Adipocyte (in vitro differentiated cells): ENCODE data around the gene DLGAP4.

Experiments used
- DNase-seq: peaks from one replicate; pipeline ENCODE4 v3.0.0-alpha.2; 2015; ENCODE audit warnings: low read depth
- H3K27me3 ChIP-seq: replicated peaks from 2 replicates; pipeline ENCODE4 v1.7.0; 2013; ENCODE audit warnings: mild to moderate bottlenecking, low read length, moderate library complexity; ENCODE audit not compliant: control insufficient read depth, insufficient read depth
- H3K36me3 ChIP-seq: 2 replicates; pipeline ENCODE4 v1.7.0; 2013; ENCODE audit warnings: low read length, mild to moderate bottlenecking, moderate library complexity; ENCODE audit not compliant: control insufficient read depth, insufficient read depth, severe bottlenecking
- H3K4me1 ChIP-seq: 2 replicates; pipeline ENCODE4 v1.7.0; 2013; ENCODE audit warnings: mild to moderate bottlenecking, low read length, moderate library complexity; ENCODE audit not compliant: control insufficient read depth, insufficient read depth
- H3K4me3 ChIP-seq: 2 replicates; pipeline ENCODE4 v1.7.0; 2013; ENCODE audit warnings: mild to moderate bottlenecking, low read length, moderate library complexity
- H3K9ac ChIP-seq: 2 replicates; pipeline ENCODE4 v1.7.0; 2013; ENCODE audit warnings: mild to moderate bottlenecking, low read length, moderate library complexity
- H3K9me3 ChIP-seq: 2 replicates; pipeline ENCODE4 v1.7.0; 2013; ENCODE audit warnings: mild to moderate bottlenecking, low read length, moderate library complexity; ENCODE audit not compliant: control insufficient read depth

DLGAP4 gene

DNA sequence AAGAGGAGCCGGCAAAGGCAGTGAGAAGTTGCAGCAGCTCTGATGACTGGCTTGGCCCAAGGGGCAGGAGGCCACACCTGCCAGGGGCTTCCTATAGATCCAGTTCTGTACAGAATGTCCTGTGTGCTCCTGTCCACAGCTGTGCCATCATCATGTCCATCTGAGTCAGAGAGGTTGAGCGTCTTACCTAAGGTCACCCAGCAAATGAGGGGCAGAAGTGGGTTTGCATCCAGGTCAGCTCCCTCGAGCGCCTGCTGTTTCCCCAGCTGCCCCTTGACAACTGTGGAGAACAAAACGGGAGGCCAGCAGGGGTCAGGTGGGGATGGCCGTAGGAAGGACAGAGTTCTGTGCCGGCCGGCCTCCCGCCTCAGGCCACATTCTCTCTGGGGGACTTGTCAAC lies 47.6 kb downstream of the DLGAP4 start:
- H3K9ac ChIP-seq, result no peak overlapping the region
- H3K4me1 ChIP-seq, result no peaks in the 10 kb centered on the region
- no peaks in the 10 kb centered on the region for H3K36me3 ChIP-seq
- H3K4me3 ChIP-seq, result no peak overlapping the region
- H3K27me3 ChIP-seq, result peaks cover 59% of the 10 kb centered on the region
- H3K9me3 ChIP-seq, result no peaks in the 10 kb centered on the region
- no peak for DNase-seq

DNA sequence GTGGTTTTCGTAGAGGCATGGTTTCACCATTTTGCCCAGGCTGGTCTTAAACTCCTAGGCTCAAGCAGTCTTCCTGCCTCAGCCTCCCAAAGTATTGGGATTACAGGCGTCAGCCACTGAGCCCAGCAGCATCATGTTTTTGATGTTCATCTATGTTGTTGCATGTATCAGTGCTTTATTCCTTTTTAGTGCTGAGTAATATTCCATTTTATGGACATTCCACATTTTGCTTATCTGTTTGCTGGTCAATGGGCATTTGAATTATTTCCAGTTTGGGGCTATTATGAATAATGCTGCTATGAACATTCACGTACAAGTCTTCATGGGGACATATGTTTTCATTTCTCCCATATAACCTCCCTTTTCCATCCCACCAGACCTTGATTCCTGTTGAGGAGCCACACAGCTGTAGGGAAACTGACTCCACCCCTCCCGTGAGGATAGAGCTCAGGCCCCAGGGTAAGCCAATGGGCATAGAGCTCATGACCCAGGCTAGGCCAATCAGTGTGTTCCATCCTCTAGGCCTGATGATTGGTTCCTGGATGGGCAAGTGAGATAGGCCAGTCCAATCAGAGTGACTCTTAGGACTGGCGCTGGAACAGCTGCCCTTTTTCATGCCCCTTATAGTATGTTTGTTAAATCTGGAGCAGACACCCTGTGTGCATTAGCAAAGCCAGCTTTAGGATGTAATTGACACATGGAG lies 49.5 kb downstream of the DLGAP4 start:
- DNase-seq, result no peak
- H3K27me3 ChIP-seq, result peaks cover 66% of the 10 kb centered on the region
- no peak overlapping the region for H3K4me3 ChIP-seq
- H3K4me1 ChIP-seq, result no peaks in the 10 kb centered on the region
- no peak overlapping the region for H3K9ac ChIP-seq
- no peaks in the 10 kb centered on the region for H3K36me3 ChIP-seq
- H3K9me3 ChIP-seq, result no peaks in the 10 kb centered on the region

DNA sequence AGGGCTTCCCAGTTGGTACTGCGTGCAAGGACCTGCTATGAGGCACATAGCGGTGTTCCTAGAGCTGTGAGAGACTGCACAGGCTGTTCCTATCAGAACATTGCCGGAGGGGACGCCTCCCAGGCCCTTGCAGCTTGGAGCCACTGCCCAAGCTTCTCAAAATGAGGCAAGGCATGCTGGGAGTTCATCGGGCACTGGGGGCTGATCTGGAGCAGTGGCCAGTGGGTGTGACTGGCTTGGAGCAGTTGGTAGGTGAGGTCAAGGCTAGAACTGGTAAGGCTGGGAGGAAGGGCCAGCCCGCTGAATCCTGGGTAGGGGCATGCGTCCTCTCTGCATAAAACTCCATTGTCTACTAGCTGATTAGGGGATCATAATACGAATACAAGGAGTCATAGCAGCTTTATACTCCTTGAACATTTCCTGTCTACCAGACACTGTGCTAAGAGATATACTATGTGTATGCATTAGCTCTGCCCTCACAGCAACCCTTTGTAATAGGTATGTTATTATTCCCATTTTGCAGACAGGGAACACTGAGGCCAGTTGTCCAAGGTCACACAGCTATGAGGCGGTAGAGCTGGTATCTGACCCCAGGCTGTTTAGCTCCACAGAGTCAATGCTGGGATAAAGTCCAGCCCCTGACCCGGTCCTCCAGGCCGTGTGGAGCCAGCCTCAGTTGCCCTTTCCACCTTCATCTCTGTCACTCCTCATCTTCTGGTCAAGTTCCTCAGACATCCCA lies 53.7 kb downstream of the DLGAP4 start:
- Histone ChIP-seq H3K4me1 (no peaks in the 10 kb centered on the region), H3K9ac (no peak overlapping the region), H3K27me3 (peaks cover 68% of the 10 kb centered on the region), H3K4me3 (no peak overlapping the region), H3K9me3 (no peaks in the 10 kb centered on the region), H3K36me3 (no peaks in the 10 kb centered on the region)
- no peak for DNase-seq

DNA sequence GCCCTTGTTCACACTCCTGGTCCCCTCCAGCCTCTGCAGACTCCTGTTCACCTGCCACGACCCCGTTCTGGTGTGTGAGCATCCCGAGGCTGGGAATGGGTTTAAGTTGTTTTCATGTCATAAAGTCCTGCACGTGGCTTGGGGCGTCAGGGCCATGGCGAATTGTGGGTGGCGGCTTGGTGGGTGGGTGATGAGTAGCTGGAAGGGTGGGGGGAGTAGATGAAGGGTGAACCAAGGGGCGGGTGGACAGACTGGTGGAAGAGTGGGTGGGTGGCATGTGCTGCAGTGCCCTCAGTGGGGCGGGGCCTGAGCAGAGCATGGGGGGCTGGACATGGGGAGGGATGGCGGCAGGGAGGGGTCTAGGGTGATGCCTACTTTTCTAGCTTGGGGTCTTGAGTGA lies 54.3 kb downstream of the DLGAP4 start:
- Histone ChIP-seq H3K9me3 (no peaks in the 10 kb centered on the region), H3K9ac (no peak overlapping the region), H3K36me3 (no peaks in the 10 kb centered on the region), H3K4me3 (no peak overlapping the region), H3K27me3 (peaks cover 70% of the 10 kb centered on the region), H3K4me1 (no peaks in the 10 kb centered on the region)
- no peak for DNase-seq

DNA sequence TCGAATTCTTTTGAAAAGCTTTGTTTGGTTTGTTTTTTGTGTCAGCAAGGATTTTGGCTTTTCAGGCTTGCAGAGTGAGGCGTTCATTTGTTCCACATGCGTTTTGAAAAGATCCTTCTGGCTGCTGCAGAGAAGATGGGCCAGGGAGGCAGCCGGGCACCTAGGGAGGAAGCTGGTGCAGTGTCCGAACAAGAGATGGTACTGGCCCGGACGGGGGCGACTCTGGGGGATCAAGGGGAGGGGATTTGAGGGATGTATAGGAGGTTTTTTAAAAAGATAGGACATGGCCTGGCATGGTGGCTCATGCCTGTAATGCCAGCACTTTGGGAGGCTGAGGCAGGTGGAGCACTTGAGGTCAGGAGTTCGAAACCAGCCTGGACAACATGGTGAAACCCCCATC lies 55.3 kb downstream of the DLGAP4 start:
- DNase-seq, result no peak
- Histone ChIP-seq H3K9me3 (no peaks in the 10 kb centered on the region), H3K27me3 (peaks cover 67% of the 10 kb centered on the region), H3K4me1 (no peaks in the 10 kb centered on the region), H3K9ac (no peak overlapping the region), H3K4me3 (no peak overlapping the region), H3K36me3 (no peaks in the 10 kb centered on the region)

DNA sequence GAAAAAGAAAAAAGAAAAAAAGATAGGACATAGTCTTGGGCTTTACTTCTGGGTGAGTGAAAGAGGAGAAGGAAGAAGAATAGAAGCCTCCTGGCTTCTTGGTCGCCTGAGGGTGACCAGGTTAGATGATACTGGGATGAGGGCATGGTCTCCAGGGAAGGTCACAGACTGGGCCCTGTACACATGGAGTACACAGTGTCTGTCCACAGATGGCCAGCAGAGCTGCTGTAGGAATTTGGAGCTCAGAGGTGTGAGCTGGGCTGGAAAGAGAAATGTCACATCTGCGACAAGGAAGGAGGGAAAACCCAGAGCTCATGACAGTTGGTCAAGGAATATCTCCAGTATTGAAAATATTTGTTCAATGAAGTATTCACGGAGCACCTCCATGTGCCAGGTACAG lies 56.1 kb downstream of the DLGAP4 start:
- Histone ChIP-seq H3K9ac (no peak overlapping the region), H3K9me3 (no peaks in the 10 kb centered on the region), H3K36me3 (no peaks in the 10 kb centered on the region), H3K27me3 (peaks cover 72% of the 10 kb centered on the region), H3K4me3 (no peak overlapping the region), H3K4me1 (no peaks in the 10 kb centered on the region)
- DNase-seq, result no peak

DNA sequence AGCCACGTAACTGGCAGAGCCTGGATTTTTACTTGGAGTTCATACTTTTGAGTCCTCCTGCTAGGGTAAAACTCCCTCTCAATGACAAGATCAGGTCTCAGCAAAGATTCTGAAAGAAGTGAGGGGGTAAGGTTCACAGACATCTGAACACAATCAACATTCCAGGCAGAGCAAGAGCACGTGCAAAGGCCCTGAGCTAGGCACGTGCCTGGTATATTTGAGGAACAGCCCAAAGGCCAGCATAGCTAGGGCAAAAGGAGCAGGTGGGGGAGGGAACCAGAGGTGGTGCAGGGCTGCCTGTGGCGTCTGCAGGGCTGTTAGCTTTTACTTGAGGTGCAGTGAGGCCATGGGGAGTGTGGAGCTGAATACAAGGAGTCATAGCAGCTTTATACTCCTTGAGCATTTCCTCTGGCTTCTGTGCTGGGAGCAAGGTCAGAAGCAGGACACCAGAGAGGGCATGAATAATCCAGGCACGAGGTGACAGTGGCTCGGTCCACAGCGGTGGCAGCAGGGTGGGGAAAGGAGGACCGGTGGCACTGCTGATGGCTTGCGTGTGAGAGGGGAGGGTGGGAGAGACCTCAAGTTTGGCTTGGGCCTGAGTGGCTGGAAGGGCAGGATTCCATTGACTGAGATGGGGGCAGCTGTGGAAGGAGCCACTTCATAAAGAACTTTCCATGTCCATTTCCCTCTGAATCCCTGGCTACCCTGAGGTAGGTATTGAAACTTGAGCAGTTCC lies 57.0 kb downstream of the DLGAP4 start:
- Histone ChIP-seq H3K4me3 (no peak overlapping the region), H3K27me3 (peaks cover 73% of the 10 kb centered on the region), H3K9ac (no peak overlapping the region), H3K9me3 (no peaks in the 10 kb centered on the region), H3K36me3 (no peaks in the 10 kb centered on the region), H3K4me1 (no peaks in the 10 kb centered on the region)
- no peak for DNase-seq

DNA sequence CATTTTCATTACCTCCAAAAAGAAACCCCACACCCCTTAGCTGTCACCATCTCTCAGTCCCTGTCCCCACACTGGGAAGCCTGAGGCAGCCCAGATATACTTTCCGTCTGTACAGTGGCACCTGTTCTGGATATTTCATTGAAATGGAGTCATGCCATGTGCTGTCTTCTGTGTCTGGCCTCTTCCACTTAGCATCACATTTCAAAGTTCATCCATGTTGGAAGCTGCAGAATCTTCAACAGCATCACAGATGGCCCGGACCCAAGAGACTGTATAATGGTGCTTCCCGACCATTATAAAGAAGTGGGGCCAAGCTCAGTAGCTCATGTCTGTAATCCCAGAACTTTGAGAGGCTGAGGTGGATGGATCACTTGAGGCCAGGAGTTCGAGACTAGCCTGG lies 58.4 kb downstream of the DLGAP4 start:
- Histone ChIP-seq H3K4me3 (no peak overlapping the region), H3K4me1 (no peaks in the 10 kb centered on the region), H3K36me3 (no peaks in the 10 kb centered on the region), H3K27me3 (peaks cover 77% of the 10 kb centered on the region), H3K9me3 (no peaks in the 10 kb centered on the region), H3K9ac (no peak overlapping the region)
- DNase-seq, result no peak

DNA sequence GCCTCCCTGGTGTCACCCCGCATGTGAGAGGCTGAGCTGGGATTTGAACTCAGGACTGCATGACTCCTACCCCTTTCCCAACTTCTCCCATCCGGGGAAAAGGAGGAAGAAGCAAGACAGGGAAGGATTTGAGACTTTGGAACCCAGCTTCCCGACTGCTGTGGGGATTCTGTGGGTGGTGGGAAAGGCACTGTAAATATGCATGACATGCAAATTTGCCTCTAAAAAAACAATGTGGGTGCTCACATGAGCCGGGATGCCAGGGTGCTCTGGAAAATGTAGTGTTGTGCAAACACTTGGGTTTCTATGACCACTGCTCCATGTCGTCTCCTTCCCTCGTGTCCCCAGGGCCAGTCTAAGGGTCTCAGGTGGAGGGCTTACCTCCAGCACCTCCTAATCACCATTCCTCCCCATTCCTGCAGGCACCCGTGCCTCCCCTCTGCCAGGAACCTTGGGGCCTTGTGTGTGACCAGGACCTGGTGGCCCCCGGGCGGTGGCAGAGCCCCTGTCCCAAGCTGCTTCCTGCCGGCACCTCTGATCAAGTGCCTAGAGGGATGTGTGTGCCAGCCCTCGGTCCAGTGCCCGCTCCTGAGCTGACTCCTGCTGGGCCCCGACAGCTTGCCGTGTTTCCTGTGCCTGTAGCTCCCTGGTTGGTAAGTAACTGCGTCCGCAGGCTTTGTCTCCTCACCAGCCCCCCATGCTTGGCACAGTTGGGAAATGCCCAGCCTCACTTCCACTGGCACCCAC lies 60.7 kb downstream of the DLGAP4 start:
- Histone ChIP-seq H3K9ac (no peak overlapping the region), H3K4me1 (no peaks in the 10 kb centered on the region), H3K27me3 (peaks cover 76% of the 10 kb centered on the region)

DNA sequence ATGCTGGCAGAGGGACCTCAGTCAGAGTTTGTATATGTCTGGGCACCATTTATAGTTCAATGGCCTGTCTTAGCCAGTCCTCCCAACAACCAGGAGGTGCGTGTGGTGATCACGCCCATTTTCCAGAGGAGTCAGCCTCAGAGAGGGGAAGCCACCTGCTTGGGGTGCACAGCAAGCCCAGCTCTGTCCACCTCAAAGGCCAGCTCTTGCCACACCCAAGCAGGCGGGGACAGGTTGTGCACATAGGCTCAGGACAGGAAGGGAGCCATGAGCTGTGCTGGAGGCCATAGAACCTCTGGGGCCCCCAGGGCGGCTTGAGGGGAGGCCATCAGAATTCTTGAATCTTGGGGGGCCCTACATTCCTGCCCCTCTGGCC lies 61.2 kb downstream of the DLGAP4 start:
- Histone ChIP-seq H3K27me3 (peaks cover 77% of the 10 kb centered on the region), H3K4me1 (no peaks in the 10 kb centered on the region)
- no peak for DNase-seq

More for the DNA sequence above, 60.7 kb downstream of the DLGAP4 start:
- no peak overlapping the region for H3K4me3 ChIP-seq
- no peaks in the 10 kb centered on the region for H3K36me3 ChIP-seq
- no peaks in the 10 kb centered on the region for H3K9me3 ChIP-seq
- no peak for DNase-seq

More for the DNA sequence above, 61.2 kb downstream of the DLGAP4 start:
- Histone ChIP-seq H3K36me3 (no peaks in the 10 kb centered on the region), H3K9ac (no peak overlapping the region), H3K4me3 (no peak overlapping the region), H3K9me3 (no peaks in the 10 kb centered on the region)
